Neutrophil (primary cell): ENCODE data around the gene TMEM9.

Source experiments
- H3K27ac ChIP-seq: fragments of 200-600 bp; sonication (generic); 2 replicates; pipeline ENCODE4 v1.5.1; 2016; ENCODE audit warnings: mild to moderate bottlenecking, moderate library complexity
- H3K27me3 ChIP-seq: fragments of 200-600 bp; sonication (generic); 2 replicates; pipeline ENCODE4 v1.6.0; 2016; ENCODE audit warnings: mild to moderate bottlenecking
- H3K36me3 ChIP-seq: fragments of 200-600 bp; sonication (generic); 2 replicates; pipeline ENCODE4 v1.5.1; 2017
- H3K4me1 ChIP-seq, 2 experiments: fragments of 200-600 bp in 1 of 2; sonication (generic) in 1 of 2; 1 replicate in 1 of 2; 2 replicates in 1 of 2; pipeline versions ENCODE4 v1.5.1 to v1.6.1; 2013 to 2016; ENCODE audit warnings: low read depth in 1 of 2, low read length in 1 of 2, mild to moderate bottlenecking in 1 of 2, moderate library complexity in 1 of 2; ENCODE audit not compliant: control insufficient read depth in 1 of 2, insufficient read depth in 1 of 2
- H3K4me3 ChIP-seq, 2 experiments: fragments of 200-600 bp in 1 of 2; sonication (generic) in 1 of 2; 1 replicate in 1 of 2; 2 replicates in 1 of 2; pipeline ENCODE4 v1.5.1; 2013 to 2016; ENCODE audit warnings: low read depth in 1 of 2, low read length in 1 of 2, mild to moderate bottlenecking in 1 of 2, moderate library complexity in 1 of 2
- H3K9me3 ChIP-seq: fragments of 200-600 bp; sonication (generic); 2 replicates; pipeline ENCODE4 v1.5.1; 2016
- CTCF ChIP-seq: fragments of 200-600 bp; sonication (generic); IDR thresholded peaks from 2 replicates; pipeline ENCODE4 v1.5.1; 2016; ENCODE audit warnings: antibody characterized with exemption

TMEM9 gene

GRCh38 chr1:201090541-201090940 is 63.7 kb downstream of the TMEM9 start:
- H3K4me3 ChIP-seq: no peak overlapping the region
- no peaks in the 10 kb centered on the region for H3K9me3 ChIP-seq
- H3K27me3 ChIP-seq: peaks cover 14% of the 10 kb centered on the region
- H3K36me3 ChIP-seq: no peaks in the 10 kb centered on the region
- no peak for TF ChIP-seq CTCF
- H3K27ac ChIP-seq: no peak overlapping the region
- no peaks in the 10 kb centered on the region for H3K4me1 ChIP-seq

GRCh38 chr1:201089596-201089995 is 64.7 kb downstream of the TMEM9 start:
- H3K27ac ChIP-seq: no peak overlapping the region
- H3K36me3 ChIP-seq: no peaks in the 10 kb centered on the region
- no peak overlapping the region for H3K4me3 ChIP-seq
- no peaks in the 10 kb centered on the region for H3K4me1 ChIP-seq
- no peak for TF ChIP-seq CTCF
- no peaks in the 10 kb centered on the region for H3K9me3 ChIP-seq
- peaks cover 17% of the 10 kb centered on the region for H3K27me3 ChIP-seq

- Histone ChIP-seq H3K27me3 (peaks cover 23% of the 10 kb centered on the region), H3K4me1 (no peaks in the 10 kb centered on the region)
Observed at GRCh38 chr1:201088901-201089525, 65.3 kb downstream of the TMEM9 start.

GRCh38 chr1:201088395-201088794 is 65.9 kb downstream of the TMEM9 start:
- Histone ChIP-seq H3K27me3 (peaks cover 29% of the 10 kb centered on the region), H3K36me3 (no peaks in the 10 kb centered on the region), H3K4me3 (no peak overlapping the region), H3K27ac (no peak overlapping the region), H3K9me3 (no peaks in the 10 kb centered on the region), H3K4me1 (no peaks in the 10 kb centered on the region)
- TF ChIP-seq CTCF: no peak

More at GRCh38 chr1:201088901-201089525, 65.3 kb downstream of the TMEM9 start:
- H3K4me3 ChIP-seq: no peak overlapping the region
- no peaks in the 10 kb centered on the region for H3K9me3 ChIP-seq
- no peak overlapping the region for H3K27ac ChIP-seq
- no peaks in the 10 kb centered on the region for H3K36me3 ChIP-seq
- TF ChIP-seq CTCF: no peak

- H3K36me3 ChIP-seq: no peaks in the 10 kb centered on the region
- no peaks in the 10 kb centered on the region for H3K9me3 ChIP-seq
- no peak overlapping the region for H3K27ac ChIP-seq
- no peak overlapping the region for H3K4me3 ChIP-seq
- no peak for TF ChIP-seq CTCF
- H3K27me3 ChIP-seq: peaks cover 35% of the 10 kb centered on the region
- H3K4me1 ChIP-seq: no peaks in the 10 kb centered on the region
Observed at GRCh38 chr1:201085902-201086735, 68.2 kb downstream of the TMEM9 start.
